Measurements from ENCODE around the gene FXR2.

DNA sequence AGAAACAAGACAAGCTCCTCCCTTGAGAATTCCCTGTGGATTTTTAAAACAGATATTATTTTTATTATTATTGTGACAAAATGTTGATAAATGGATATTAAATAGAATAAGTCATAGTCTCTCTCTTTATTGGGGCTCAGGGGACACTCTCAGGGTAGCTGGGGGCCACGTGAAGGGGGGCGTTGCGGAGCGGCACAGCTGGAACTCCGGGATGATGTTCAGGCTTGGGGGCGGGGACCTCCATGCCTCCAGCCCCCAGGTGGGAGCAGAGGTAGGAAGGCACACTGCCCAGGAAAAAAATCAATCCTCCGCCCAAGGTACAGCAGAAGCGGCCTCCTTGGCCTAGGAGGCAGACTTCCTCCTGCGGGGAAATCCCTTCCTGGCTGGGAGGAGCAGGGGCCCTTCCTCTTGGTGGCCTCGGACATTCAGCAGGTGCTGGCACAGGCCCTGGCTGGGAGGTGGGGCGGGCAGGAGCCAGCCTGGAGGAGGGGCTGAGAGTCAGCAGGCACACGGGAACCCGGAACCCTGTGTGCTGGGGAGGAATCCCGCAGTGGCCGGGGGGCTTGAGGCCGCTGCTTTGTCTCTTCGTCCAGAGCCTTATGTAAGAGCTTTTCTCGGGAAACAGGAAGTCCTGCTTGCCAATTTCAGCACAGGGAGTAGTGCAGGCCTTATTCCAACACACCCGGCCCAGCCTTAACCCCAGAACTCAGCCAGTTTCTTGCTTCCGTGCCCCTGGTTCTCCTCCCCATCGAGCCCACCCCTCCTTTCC, 56.7 kb downstream of the FXR2 start:
- TF ChIP-seq, protein P1, sequence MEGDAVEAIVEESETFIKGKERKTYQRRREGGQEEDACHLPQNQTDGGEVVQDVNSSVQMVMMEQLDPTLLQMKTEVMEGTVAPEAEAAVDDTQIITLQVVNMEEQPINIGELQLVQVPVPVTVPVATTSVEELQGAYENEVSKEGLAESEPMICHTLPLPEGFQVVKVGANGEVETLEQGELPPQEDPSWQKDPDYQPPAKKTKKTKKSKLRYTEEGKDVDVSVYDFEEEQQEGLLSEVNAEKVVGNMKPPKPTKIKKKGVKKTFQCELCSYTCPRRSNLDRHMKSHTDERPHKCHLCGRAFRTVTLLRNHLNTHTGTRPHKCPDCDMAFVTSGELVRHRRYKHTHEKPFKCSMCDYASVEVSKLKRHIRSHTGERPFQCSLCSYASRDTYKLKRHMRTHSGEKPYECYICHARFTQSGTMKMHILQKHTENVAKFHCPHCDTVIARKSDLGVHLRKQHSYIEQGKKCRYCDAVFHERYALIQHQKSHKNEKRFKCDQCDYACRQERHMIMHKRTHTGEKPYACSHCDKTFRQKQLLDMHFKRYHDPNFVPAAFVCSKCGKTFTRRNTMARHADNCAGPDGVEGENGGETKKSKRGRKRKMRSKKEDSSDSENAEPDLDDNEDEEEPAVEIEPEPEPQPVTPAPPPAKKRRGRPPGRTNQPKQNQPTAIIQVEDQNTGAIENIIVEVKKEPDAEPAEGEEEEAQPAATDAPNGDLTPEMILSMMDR (IDR thresholded peaks at IDR 0.05) = no peak
- peak; percentile 69 to 76 for TF ChIP-seq POLR2A (IDR thresholded peaks at IDR 0.05)
